HepG2 (cell line): ENCODE data around the gene MCF2L. TPM values are rescaled to one million over a fixed set of nuclear protein-coding genes. Genes with fewer than 3 reads are reported as not detected.
A peak's percentile ranks its signal among the peaks of the same experiment; 100 is the strongest.

Experiments
- ATAC-seq: fragments of 200-7000 bp; cut with Tn5 transposase; 3 replicates; pipeline ENCODE4 v1.9.1; 2020; ENCODE audit warnings: mild to moderate bottlenecking, moderate library complexity
- BruUV-seq: library from RNA; stranded (reverse); fragments of 400-500 nt; replicated peaks from 2 replicates; lab custom pipeline; 2021; lab: Mats Ljungman, UMichigan
- CTCF ChIA-PET: fragments of 300-600 bp; formaldehyde crosslinking; extraction: SDS; loops from one replicate; lab custom pipeline; 2021; ENCODE audit warnings: low total read pairs, inconsistent platforms, low intra/inter-chr PET ratio; lab: Yijun Ruan, JAX
- POLR2A ChIA-PET: fragments of 350-600 bp; sonication (Branson Sonifier 250); formaldehyde crosslinking; loops from one replicate; lab custom pipeline; 2020; ENCODE audit warnings: antibody characterized with exemption, inconsistent platforms; lab: Yijun Ruan, JAX
- DNase-seq: peaks from one replicate; pipeline ENCODE4 v3.0.0-alpha.2; 2015; ENCODE audit warnings: low spot score
- FAIRE-seq: peaks from 3 replicates; lab custom pipeline; 2011; peaks lifted over from hg19 to GRCh38; lab: Jason Lieb, UNC
- H2AFZ ChIP-seq: one replicate; pipeline ENCODE4 v1.6.1; 2011; ENCODE audit warnings: low read length, inconsistent platforms
- H3K27ac ChIP-seq: fragments of 300-600 bp; 3 replicates; pipeline ENCODE4 v1.8.0; 2011; ENCODE audit warnings: mixed run types, mild to moderate bottlenecking, mixed read lengths, low read length, inconsistent platforms; ENCODE audit not compliant: insufficient read depth; ENCODE audit errors: extremely low read length
- H3K27me3 ChIP-seq, 2 experiments: fragments of 200-600 bp in 1 of 2; 2 replicates in 1 of 2; 3 replicates in 1 of 2; pipeline versions ENCODE4 v1.6.0 to v1.8.0; 2011; ENCODE audit warnings: low read length in 2 of 2, mild to moderate bottlenecking in 2 of 2, moderate library complexity in 2 of 2, inconsistent platforms in 1 of 2; ENCODE audit not compliant: insufficient read depth in 2 of 2, control insufficient read depth in 1 of 2
- H3K36me3 ChIP-seq, 2 experiments: fragments of 200-600 bp in 1 of 2; replicated peaks in 1 of 2; 2 replicates in 1 of 2; 3 replicates in 1 of 2; pipeline versions ENCODE4 v1.5.1 to v1.8.0; 2011; ENCODE audit warnings: low read length in 2 of 2, inconsistent platforms in 1 of 2; ENCODE audit not compliant: insufficient read depth in 2 of 2, control insufficient read depth in 1 of 2
- H3K4me1 ChIP-seq: 2 replicates; pipeline ENCODE4 v1.5.1; 2012; ENCODE audit warnings: low read length, inconsistent platforms; ENCODE audit not compliant: insufficient read depth
- H3K4me2 ChIP-seq: 2 replicates; pipeline ENCODE4 v1.6.0; 2011; ENCODE audit warnings: low read depth, low read length, inconsistent platforms
- H3K4me3 ChIP-seq, 3 experiments: fragments of 200-600 bp in 1 of 3; sonication (generic), shearing (Covaris generic) in 1 of 3; replicated peaks in 1 of 3; 2 replicates each; pipeline ENCODE4 v1.5.1; 2011 to 2016; ENCODE audit warnings: low read length in 3 of 3, inconsistent platforms in 2 of 3, low read depth in 2 of 3, mild to moderate bottlenecking in 2 of 3, control low read depth in 1 of 3, mixed read lengths in 1 of 3; ENCODE audit not compliant: insufficient read depth in 1 of 3
- H3K79me2 ChIP-seq: one replicate; pipeline ENCODE4 v1.6.1; 2011; ENCODE audit warnings: low read length, inconsistent platforms; ENCODE audit not compliant: insufficient read depth
- H3K9ac ChIP-seq: 2 replicates; pipeline ENCODE4 v1.6.0; 2011; ENCODE audit warnings: mild to moderate bottlenecking, low read depth, low read length, inconsistent platforms; ENCODE audit not compliant: insufficient read depth
- H3K9me3 ChIP-seq: 2 replicates; pipeline ENCODE4 v1.5.1; 2012; ENCODE audit warnings: mild to moderate bottlenecking, low read length
- H4K20me1 ChIP-seq: 2 replicates; pipeline ENCODE4 v1.6.0; 2011; ENCODE audit warnings: inconsistent platforms, mild to moderate bottlenecking, low read length, moderate library complexity; ENCODE audit not compliant: insufficient read depth
- AGO2 ChIP-seq: fragments of 200-400 bp; formaldehyde crosslinking; optimal IDR thresholded peaks from 2 replicates; pipeline ENCODE3; 2017; ENCODE audit warnings: mild to moderate bottlenecking, low read depth, low read length, moderate library complexity
- HMG20A ChIP-seq: IDR thresholded peaks from 2 replicates; pipeline ENCODE4 v1.6.1; 2016; ENCODE audit warnings: borderline replicate concordance
- HNRNPK ChIP-seq: fragments of 200-400 bp; formaldehyde crosslinking; IDR thresholded peaks from 2 replicates; pipeline ENCODE4 v1.6.1; 2018; ENCODE audit warnings: low read length, low read depth, moderate library complexity, mild to moderate bottlenecking; ENCODE audit not compliant: poor library complexity, severe bottlenecking
- TCF12 ChIP-seq, 2 experiments: fragments of 450-650 bp in 1 of 2; sonication (generic) in 1 of 2; formaldehyde crosslinking in 1 of 2; IDR thresholded peaks; 2 replicates each; pipeline versions ENCODE4 v1.6.1 to v1.8.0; 2017 to 2022; ENCODE audit warnings: antibody characterized with exemption in 1 of 2, mild to moderate bottlenecking in 1 of 2, missing genetic modification reagents in 1 of 2, moderate library complexity in 1 of 2
- TFDP1 ChIP-seq: IDR thresholded peaks from 2 replicates; pipeline ENCODE4 v1.6.1; 2016; ENCODE audit warnings: missing compliant biosample characterization, missing genetic modification reagents, borderline replicate concordance
- ZC3H4 ChIP-seq: sonication (generic); formaldehyde crosslinking; IDR thresholded peaks from 2 replicates; pipeline ENCODE4 v1.4.0; 2020; ENCODE audit warnings: missing genetic modification reagents, borderline replicate concordance
- ZNF496 ChIP-seq: sonication (generic); formaldehyde crosslinking; IDR thresholded peaks from 2 replicates; pipeline ENCODE4 v1.8.1; 2023; ENCODE audit warnings: mild to moderate bottlenecking, moderate library complexity, missing genetic modification reagents; ENCODE audit not compliant: insufficient replicate concordance
- ZNF687 ChIP-seq: sonication (generic); formaldehyde crosslinking; IDR thresholded peaks from 2 replicates; pipeline ENCODE4 v1.5.1; 2020; ENCODE audit warnings: mild to moderate bottlenecking, missing genetic modification reagents, moderate library complexity
- WGBS: methylation state at CpG from one replicate; pipeline ENCODE4 v1.1.6; 2017; ENCODE audit warnings: low lambda C conversion rate; 5-methylcytosine and 5-hydroxymethylcytosine counted together
- in situ Hi-C: cut with HindIII; loops from 2 replicates; pipeline ENCODE4 v1.10.0; 2017; ENCODE audit warnings: low pct_unique_long_range_greater_than_20kb; ENCODE audit not compliant: extremely low pct_ligation_motif_present
- intact Hi-C: fragments of 100-400 bp; cut with micrococcal nuclease; formaldehyde crosslinking; loops from one replicate; pipeline ENCODE4 v1.10.0; 2022; ENCODE audit not compliant: unreplicated experiment
- polyA plus RNA-seq, 8 experiments: library from polyadenylated mRNA; depleted of rRNA in 3 of 8; stranded (reverse) in 7 of 8; unstranded in 1 of 8; fragments of >200 nt; fragmentation: Illumina TruSeq in 4 of 8; extraction: Trizol in 4 of 8; gene quantifications; 2 replicates each; pipeline versions ENCODE4 v1.2.1 to v1.2.3, GENCODE V29; 2011 to 2016; ENCODE audit warnings: low read depth in 4 of 8, missing spikeins in 1 of 8, mixed read lengths in 1 of 8; ENCODE audit not compliant: insufficient read depth in 1 of 8
- total RNA-seq, 5 experiments: library from RNA; depleted of rRNA; stranded (reverse); fragments of >200 nt; fragmentation: Illumina TruSeq; extraction: Trizol; gene quantifications; 2 replicates each; pipeline ENCODE4 v1.2.3, GENCODE V29; 2016; ENCODE audit warnings: low read depth in 1 of 5

MCF2L gene
- total and polyA plus RNA-seq, 2 of the 13 experiments (the other 11 are each of a cell fraction or from before 2014, with no cell fraction given): 19.4 to 28.4 TPM

GRCh38 chr13:113045251-113046127 is 76.5 kb downstream of the MCF2L start:
- intact Hi-C loops (no loop called here), in situ Hi-C loops (no loop called here)
- H3K9ac ChIP-seq: no peak overlapping the region
- CTCF ChIA-PET: no interaction called here
- H3K4me1 ChIP-seq: no peaks in the 10 kb centered on the region
- WGBS: 97% methylated on average over 26 of the region's 32 CpGs
- H3K4me3 ChIP-seq: no peak overlapping the region
- no peaks in the 10 kb centered on the region for H3K9me3 ChIP-seq
- ATAC-seq: no peak
- TF ChIP-seq ZNF496 (CRISPR knock-in tag) (no peak), AGO2 (peak; percentile 25)
- TF ChIP-seq, all 625 proteins: peak for 1
- FAIRE-seq: no peak
- DNase-seq: no peak
- no TSS peak for BruUV-seq
- Histone ChIP-seq H3K27ac (no peak overlapping the region), H4K20me1 (no peaks in the 10 kb centered on the region), H3K27me3 (no peaks in the 10 kb centered on the region), H2AFZ (no peak overlapping the region), H3K36me3 (peaks cover 10 to 46% of the 10 kb centered on the region in 2 experiments), H3K4me2 (no peak overlapping the region), H3K79me2 (no peaks in the 10 kb centered on the region)
- POLR2A ChIA-PET: no interaction called here

GRCh38 chr13:113046128-113046882 is 77.3 kb downstream of the MCF2L start:
- in situ Hi-C loops: no loop called here
- no peaks in the 10 kb centered on the region for H3K27me3 ChIP-seq
- FAIRE-seq (no peak), DNase-seq (no peak), ATAC-seq (no peak)
- peaks cover 10 to 46% of the 10 kb centered on the region in 2 experiments for H3K36me3 ChIP-seq
- H3K27ac ChIP-seq: no peak overlapping the region
- no peaks in the 10 kb centered on the region for H3K79me2 ChIP-seq
- no peak overlapping the region for H2AFZ ChIP-seq
- no peaks in the 10 kb centered on the region for H3K4me1 ChIP-seq
- POLR2A ChIA-PET: no interaction called here
- 98% methylated on average over 30 of the region's 30 CpGs for WGBS
- no peak overlapping the region for H3K4me3 ChIP-seq
- no TSS peak for BruUV-seq
- H3K9ac ChIP-seq: no peak overlapping the region
- no peak overlapping the region for H3K4me2 ChIP-seq
- intact Hi-C loops: no loop called here
- CTCF ChIA-PET: no interaction called here
- no peaks in the 10 kb centered on the region for H3K9me3 ChIP-seq
- no peaks in the 10 kb centered on the region for H4K20me1 ChIP-seq
- TF ChIP-seq TFDP1: no peak
- TF ChIP-seq TCF12 (IDR thresholded peaks at IDR 0.05): no peak
- TF ChIP-seq TCF12 (CRISPR knock-in tag; IDR thresholded peaks at IDR 0.05): no peak
- TF ChIP-seq ZC3H4 (CRISPR knock-in tag): no peak
- no peak for TF ChIP-seq HNRNPK
- no peak for TF ChIP-seq ZNF687 (CRISPR knock-in tag)
- TF ChIP-seq HMG20A (CRISPR knock-in tag): no peak
